Neural cell (in vitro differentiated cells): ENCODE measurements around the gene ENSA. TPM values are rescaled to one million over a fixed set of nuclear protein-coding genes. Genes with fewer than 3 reads are reported as not detected.

Source experiments
- H2AFZ ChIP-seq: fragments of 200-600, 300-800 bp; sonication (generic), shearing (Covaris generic); 2 replicates; pipeline ENCODE4 v1.6.0; 2014; ENCODE audit warnings: low read depth, mild to moderate bottlenecking, antibody characterized with exemption, low read length, moderate library complexity
- H3F3A ChIP-seq: fragments of 200-600 bp; shearing (Covaris generic); 2 replicates; pipeline ENCODE4 v1.6.1; 2016; ENCODE audit warnings: mild to moderate bottlenecking, moderate library complexity, mixed read lengths, antibody characterized with exemption, low read length; ENCODE audit not compliant: insufficient read depth, poor library complexity, severe bottlenecking
- H3K27ac ChIP-seq: fragments of 200-600, 300-800 bp; sonication (generic), shearing (Covaris generic); 2 replicates; pipeline ENCODE4 v1.5.1; 2014; ENCODE audit warnings: mild to moderate bottlenecking, low read length, moderate library complexity
- H3K27me3 ChIP-seq: fragments of 300-800, 200-600 bp; sonication (generic), shearing (Covaris generic); 2 replicates; pipeline ENCODE4 v1.6.0; 2014; ENCODE audit warnings: mild to moderate bottlenecking, low read depth, low read length, moderate library complexity; ENCODE audit not compliant: insufficient read depth
- H3K36me3 ChIP-seq: fragments of 300-800, 200-600 bp; sonication (generic), shearing (Covaris generic); 2 replicates; pipeline ENCODE4 v1.5.1; 2014; ENCODE audit warnings: mild to moderate bottlenecking, antibody characterized with exemption, low read length, moderate library complexity; ENCODE audit not compliant: insufficient read depth
- H3K4me2 ChIP-seq: fragments of 300-800, 200-600 bp; sonication (generic), shearing (Covaris generic); 2 replicates; pipeline ENCODE4 v1.6.0; 2014; ENCODE audit warnings: mild to moderate bottlenecking, low read length
- H3K4me3 ChIP-seq: fragments of 300-800, 200-600 bp; sonication (generic), shearing (Covaris generic); 2 replicates; pipeline ENCODE4 v1.5.1; 2014; ENCODE audit warnings: mild to moderate bottlenecking, low read length, moderate library complexity
- H3K79me2 ChIP-seq: fragments of 200-600 bp; shearing (Covaris generic); replicated peaks from 2 replicates; pipeline ENCODE4 v1.6.0; 2014; ENCODE audit warnings: mild to moderate bottlenecking, low read length, moderate library complexity; ENCODE audit not compliant: insufficient read depth
- H3K9ac ChIP-seq: fragments of 300-800, 200-600 bp; sonication (generic), shearing (Covaris generic); 2 replicates; pipeline ENCODE4 v1.6.1; 2016; ENCODE audit warnings: mild to moderate bottlenecking, low read length, mixed read lengths
- H3K9me2 ChIP-seq: fragments of 200-600 bp; shearing (Covaris generic); 2 replicates; pipeline ENCODE4 v1.6.1; 2016; ENCODE audit warnings: mild to moderate bottlenecking, low read length, mixed read lengths; ENCODE audit not compliant: insufficient read depth
- H3K9me3 ChIP-seq: fragments of 200-600, 300-800 bp; sonication (generic), shearing (Covaris generic); 2 replicates; pipeline ENCODE4 v1.6.1; 2016; ENCODE audit warnings: mild to moderate bottlenecking, mixed run types, low read length, moderate library complexity, mixed read lengths
- H4K20me1 ChIP-seq: fragments of 200-600 bp; shearing (Covaris generic); 2 replicates; pipeline ENCODE4 v1.6.1; 2016; ENCODE audit warnings: mild to moderate bottlenecking, mixed run types; ENCODE audit not compliant: insufficient read depth
- EP300 ChIP-seq: fragments of 450-650 bp; conservative IDR thresholded peaks from 2 replicates; pipeline ENCODE4 v1.6.1; 2014; ENCODE audit warnings: antibody characterized with exemption, mild to moderate bottlenecking, moderate library complexity; ENCODE audit not compliant: poor library complexity, severe bottlenecking
- EZH2 ChIP-seq: fragments of 200-600, 300-800 bp; shearing (Covaris generic), sonication (generic); IDR thresholded peaks from 2 replicates; pipeline ENCODE4 v1.6.1; 2014; ENCODE audit warnings: antibody characterized with exemption, low read length, borderline replicate concordance, mild to moderate bottlenecking; ENCODE audit not compliant: insufficient read depth, poor library complexity, severe bottlenecking
- MXI1 ChIP-seq: fragments of 450-650 bp; conservative IDR thresholded peaks from 2 replicates; pipeline ENCODE4 v1.6.1; 2014; ENCODE audit warnings: antibody characterized with exemption, mild to moderate bottlenecking; ENCODE audit not compliant: poor library complexity, severe bottlenecking
- POLR2AphosphoS5 ChIP-seq: IDR thresholded peaks from 2 replicates; pipeline ENCODE4 v1.6.1; 2012
- RAD21 ChIP-seq: fragments of 450-650 bp; conservative IDR thresholded peaks from 2 replicates; pipeline ENCODE4 v1.6.1; 2014; ENCODE audit warnings: antibody characterized with exemption, mild to moderate bottlenecking, moderate library complexity
- SMC3 ChIP-seq: fragments of 450-650 bp; conservative IDR thresholded peaks from 2 replicates; pipeline ENCODE4 v1.6.1; 2014; ENCODE audit warnings: antibody characterized with exemption, mild to moderate bottlenecking, moderate library complexity; ENCODE audit not compliant: poor library complexity
- TAF1 ChIP-seq: IDR thresholded peaks from 2 replicates; pipeline ENCODE4 v1.6.1; 2012; ENCODE audit warnings: low read depth
- polyA plus RNA-seq: library from polyadenylated mRNA; depleted of rRNA; stranded (reverse); fragments of >200 nt; gene quantifications from 2 replicates; pipeline ENCODE4 v1.2.3, GENCODE V29; 2014
- TF ChIP-seq, protein P1 (sequence below): fragments of 450-650 bp; IDR thresholded peaks from 2 replicates; pipeline ENCODE4 v1.5.1; 2014; ENCODE audit warnings: antibody characterized with exemption, mild to moderate bottlenecking, moderate library complexity; ENCODE audit not compliant: poor library complexity, severe bottlenecking
- TF ChIP-seq, protein P2 (sequence below): IDR thresholded peaks from 2 replicates; pipeline ENCODE4 v1.6.1; 2012; ENCODE audit warnings: borderline replicate concordance

The ENSA gene
- polyA plus RNA-seq, 1 donor from 2014 or later = 230 TPM

DNA sequence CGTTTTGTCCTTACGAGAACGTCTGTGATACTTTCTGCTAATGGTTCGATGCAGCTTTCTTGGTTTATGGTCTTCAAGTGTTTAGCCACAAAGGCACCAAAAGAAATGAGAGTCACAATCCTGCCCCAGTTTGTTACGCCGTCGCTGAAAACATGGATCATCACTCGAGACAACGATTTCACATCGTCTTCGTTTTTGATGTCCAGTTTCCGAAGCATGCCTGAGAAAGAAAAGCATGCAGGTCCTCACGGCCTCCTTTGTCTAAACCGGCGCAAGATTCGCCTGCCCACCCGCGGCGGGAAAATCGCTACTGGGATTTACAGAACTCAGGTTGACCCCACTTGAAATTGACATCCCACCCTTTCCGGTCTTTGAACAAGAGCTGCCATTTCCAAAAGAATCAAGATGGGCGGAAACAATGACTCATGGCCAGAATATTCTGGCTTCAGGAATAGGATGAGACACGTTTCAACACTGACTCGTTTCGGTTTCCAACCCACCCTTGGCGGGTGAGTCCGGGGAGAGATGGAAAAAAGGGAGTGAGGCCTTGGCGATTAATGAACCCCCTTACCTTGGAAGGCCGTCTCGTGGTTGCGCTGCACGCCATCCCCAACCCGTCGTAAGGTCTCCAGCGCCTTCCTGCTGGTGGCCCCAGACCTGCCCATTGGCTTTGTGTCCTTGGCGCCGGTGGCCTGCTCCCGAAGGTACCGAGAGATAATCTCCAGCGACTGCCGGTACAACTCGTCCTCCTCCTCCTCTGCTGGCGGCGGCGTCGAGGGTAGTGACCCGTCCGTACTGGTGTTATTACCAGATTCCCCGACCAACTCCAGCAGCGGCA is 50.9 kb downstream of the ENSA start:
- Histone ChIP-seq H3K4me2 (peak overlapping the region; percentile 93), H3K9me2 (no peaks in the 10 kb centered on the region), H3K9ac (peak overlapping the region; percentile 100), H4K20me1 (peaks cover 27% of the 10 kb centered on the region), H2AFZ (peak overlapping the region; percentile 11), H3K36me3 (peaks cover 16% of the 10 kb centered on the region), H3K9me3 (no peaks in the 10 kb centered on the region), H3K4me3 (peak overlapping the region; percentile 100), H3K79me2 (peaks cover 54% of the 10 kb centered on the region), H3K27ac (peak overlapping the region; percentile 100), H3F3A (peaks cover 9% of the 10 kb centered on the region), H3K27me3 (no peaks in the 10 kb centered on the region)
- no peak for TF ChIP-seq POLR2AphosphoS5
- TF ChIP-seq, protein P1, sequence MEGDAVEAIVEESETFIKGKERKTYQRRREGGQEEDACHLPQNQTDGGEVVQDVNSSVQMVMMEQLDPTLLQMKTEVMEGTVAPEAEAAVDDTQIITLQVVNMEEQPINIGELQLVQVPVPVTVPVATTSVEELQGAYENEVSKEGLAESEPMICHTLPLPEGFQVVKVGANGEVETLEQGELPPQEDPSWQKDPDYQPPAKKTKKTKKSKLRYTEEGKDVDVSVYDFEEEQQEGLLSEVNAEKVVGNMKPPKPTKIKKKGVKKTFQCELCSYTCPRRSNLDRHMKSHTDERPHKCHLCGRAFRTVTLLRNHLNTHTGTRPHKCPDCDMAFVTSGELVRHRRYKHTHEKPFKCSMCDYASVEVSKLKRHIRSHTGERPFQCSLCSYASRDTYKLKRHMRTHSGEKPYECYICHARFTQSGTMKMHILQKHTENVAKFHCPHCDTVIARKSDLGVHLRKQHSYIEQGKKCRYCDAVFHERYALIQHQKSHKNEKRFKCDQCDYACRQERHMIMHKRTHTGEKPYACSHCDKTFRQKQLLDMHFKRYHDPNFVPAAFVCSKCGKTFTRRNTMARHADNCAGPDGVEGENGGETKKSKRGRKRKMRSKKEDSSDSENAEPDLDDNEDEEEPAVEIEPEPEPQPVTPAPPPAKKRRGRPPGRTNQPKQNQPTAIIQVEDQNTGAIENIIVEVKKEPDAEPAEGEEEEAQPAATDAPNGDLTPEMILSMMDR = no peak
- TF ChIP-seq MXI1 = peak; percentile 50
- no peak for TF ChIP-seq TAF1
- TF ChIP-seq, protein P2, sequence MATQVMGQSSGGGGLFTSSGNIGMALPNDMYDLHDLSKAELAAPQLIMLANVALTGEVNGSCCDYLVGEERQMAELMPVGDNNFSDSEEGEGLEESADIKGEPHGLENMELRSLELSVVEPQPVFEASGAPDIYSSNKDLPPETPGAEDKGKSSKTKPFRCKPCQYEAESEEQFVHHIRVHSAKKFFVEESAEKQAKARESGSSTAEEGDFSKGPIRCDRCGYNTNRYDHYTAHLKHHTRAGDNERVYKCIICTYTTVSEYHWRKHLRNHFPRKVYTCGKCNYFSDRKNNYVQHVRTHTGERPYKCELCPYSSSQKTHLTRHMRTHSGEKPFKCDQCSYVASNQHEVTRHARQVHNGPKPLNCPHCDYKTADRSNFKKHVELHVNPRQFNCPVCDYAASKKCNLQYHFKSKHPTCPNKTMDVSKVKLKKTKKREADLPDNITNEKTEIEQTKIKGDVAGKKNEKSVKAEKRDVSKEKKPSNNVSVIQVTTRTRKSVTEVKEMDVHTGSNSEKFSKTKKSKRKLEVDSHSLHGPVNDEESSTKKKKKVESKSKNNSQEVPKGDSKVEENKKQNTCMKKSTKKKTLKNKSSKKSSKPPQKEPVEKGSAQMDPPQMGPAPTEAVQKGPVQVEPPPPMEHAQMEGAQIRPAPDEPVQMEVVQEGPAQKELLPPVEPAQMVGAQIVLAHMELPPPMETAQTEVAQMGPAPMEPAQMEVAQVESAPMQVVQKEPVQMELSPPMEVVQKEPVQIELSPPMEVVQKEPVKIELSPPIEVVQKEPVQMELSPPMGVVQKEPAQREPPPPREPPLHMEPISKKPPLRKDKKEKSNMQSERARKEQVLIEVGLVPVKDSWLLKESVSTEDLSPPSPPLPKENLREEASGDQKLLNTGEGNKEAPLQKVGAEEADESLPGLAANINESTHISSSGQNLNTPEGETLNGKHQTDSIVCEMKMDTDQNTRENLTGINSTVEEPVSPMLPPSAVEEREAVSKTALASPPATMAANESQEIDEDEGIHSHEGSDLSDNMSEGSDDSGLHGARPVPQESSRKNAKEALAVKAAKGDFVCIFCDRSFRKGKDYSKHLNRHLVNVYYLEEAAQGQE = peak; percentile 69
- TF ChIP-seq SMC3 = no peak
- TF ChIP-seq EP300 = no peak
- no peak for TF ChIP-seq EZH2
- no peak for TF ChIP-seq RAD21

DNA sequence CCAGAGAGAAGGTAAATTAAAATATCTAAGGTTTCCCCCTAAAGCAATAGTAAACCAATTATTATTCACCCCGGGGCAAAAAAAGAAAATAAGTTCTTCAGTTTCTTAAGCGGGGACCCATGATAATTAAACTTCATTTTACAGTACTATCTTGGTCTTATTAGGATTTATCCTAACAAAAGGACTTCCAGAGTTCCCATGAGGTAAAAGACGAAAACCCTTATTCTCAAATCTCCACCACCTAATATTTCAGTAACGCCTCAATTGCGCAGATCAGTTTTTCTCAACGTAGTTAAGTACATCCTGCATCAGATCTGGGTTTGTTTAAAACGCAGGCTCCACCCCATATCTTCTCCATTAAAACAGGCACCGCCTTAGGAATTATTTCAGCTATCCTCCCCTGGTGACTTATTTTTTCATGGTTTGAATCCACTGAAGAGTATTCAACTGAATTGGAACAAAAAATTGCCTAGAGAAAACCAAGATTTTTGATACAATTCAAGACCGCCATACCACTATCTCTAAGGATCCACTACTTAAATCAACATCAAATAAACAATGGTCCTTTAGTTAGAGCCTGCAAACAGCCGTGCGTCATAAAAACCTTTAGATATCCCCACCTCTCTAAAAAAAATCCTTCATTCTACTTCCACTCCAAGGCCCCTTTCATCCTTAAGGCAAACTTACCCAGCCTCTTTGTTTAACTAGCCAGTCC is 51.7 kb downstream of the ENSA start:
- Histone ChIP-seq H3K27me3 (no peaks in the 10 kb centered on the region), H3K9me3 (no peaks in the 10 kb centered on the region), H3F3A (peaks cover 9% of the 10 kb centered on the region), H4K20me1 (peaks cover 27% of the 10 kb centered on the region), H3K9ac (peak overlapping the region; percentile 100), H3K4me2 (peak overlapping the region; percentile 93), H3K79me2 (peaks cover 62% of the 10 kb centered on the region), H3K9me2 (no peaks in the 10 kb centered on the region), H3K27ac (peak overlapping the region; percentile 100), H3K36me3 (peaks cover 16% of the 10 kb centered on the region), H2AFZ (no peak overlapping the region), H3K4me3 (peak overlapping the region; percentile 100)
- TF ChIP-seq MXI1 (no peak), POLR2AphosphoS5 (no peak), SMC3 (no peak), RAD21 (no peak), EP300 (no peak), EZH2 (no peak), TAF1 (no peak)
- TF ChIP-seq, protein P1 = no peak
- TF ChIP-seq, protein P2 = no peak
